ENCODE measurements around the gene TLCD3B.
A peak's percentile ranks its signal among the peaks of the same experiment; 100 is the strongest.

TLCD3B gene

GRCh38 chr16:30006659-30007377 lies 24.3 kb downstream of the TLCD3B start:
- DNase-seq (ENCODE audit: extremely low read depth in 1 of 2, low read depth in 1 of 2) = no peak

- DNase-seq (ENCODE audit: extremely low read depth in 1 of 2, low read depth in 1 of 2) = no peak
Measured at GRCh38 chr16:30006095-30006473, 25.0 kb downstream of the TLCD3B start.

- no peak for DNase-seq (ENCODE audit: extremely low read depth in 1 of 2, low read depth in 1 of 2)
Measured at GRCh38 chr16:30005341-30006094, 25.6 kb downstream of the TLCD3B start.

GRCh38 chr16:30004811-30005242 lies 26.2 kb downstream of the TLCD3B start:
- DNase-seq (ENCODE audit: extremely low read depth in 1 of 2, low read depth in 1 of 2) = no peak

GRCh38 chr16:30004424-30004776 lies 26.7 kb downstream of the TLCD3B start:
- DNase-seq (ENCODE audit: extremely low read depth in 1 of 2, low read depth in 1 of 2) = no peak

- DNase-seq (ENCODE audit: extremely low read depth in 1 of 2, low read depth in 1 of 2) = no peak
Measured at GRCh38 chr16:30003670-30004423, 27.2 kb downstream of the TLCD3B start.

GRCh38 chr16:30002614-30003346 lies 28.3 kb downstream of the TLCD3B start:
- DNase-seq (ENCODE audit: extremely low read depth in 1 of 2, low read depth in 1 of 2) = no peak

- no peak for DNase-seq (ENCODE audit: extremely low read depth in 1 of 2, low read depth in 1 of 2)
Measured at GRCh38 chr16:30000735-30001631, 30.1 kb downstream of the TLCD3B start.

- DNase-seq (ENCODE audit: extremely low read depth in 1 of 2, low read depth in 1 of 2) = no peak
Measured at GRCh38 chr16:29999605-30000004, 31.5 kb downstream of the TLCD3B start.

GRCh38 chr16:29996766-29997250 lies 34.3 kb downstream of the TLCD3B start:
- DNase-seq (ENCODE audit: extremely low read depth in 1 of 2, low read depth in 1 of 2) = no peak

- DNase-seq (ENCODE audit: extremely low read depth in 1 of 2, low read depth in 1 of 2) = peak; percentile 99
Measured at GRCh38 chr16:29995911-29996765, 34.9 kb downstream of the TLCD3B start, which contains the start of gene INO80E. INO80E (plus strand) TSS chr16:29996241; CDS start chr16:29996311, 70 bp downstream.

GRCh38 chr16:29995324-29995910 lies 35.7 kb downstream of the TLCD3B start, which contains the start of gene HIRIP3:
HIRIP3 (minus strand) TSS chr16:29995617; CDS start chr16:29995605, 12 bp downstream.
- peak; percentile 73 to 81 for DNase-seq (ENCODE audit: extremely low read depth in 1 of 2, low read depth in 1 of 2)

GRCh38 chr16:29994600-29995323 lies 36.3 kb downstream of the TLCD3B start:
- DNase-seq (ENCODE audit: extremely low read depth in 1 of 2, low read depth in 1 of 2) = peak; percentile 55

- DNase-seq (ENCODE audit: extremely low read depth in 1 of 2, low read depth in 1 of 2) = no peak
Measured at GRCh38 chr16:29993903-29994599, 37.0 kb downstream of the TLCD3B start.

GRCh38 chr16:29993191-29993902 lies 37.7 kb downstream of the TLCD3B start:
- no peak for DNase-seq (ENCODE audit: extremely low read depth in 1 of 2, low read depth in 1 of 2)

GRCh38 chr16:29992344-29992967 lies 38.6 kb downstream of the TLCD3B start:
- no peak for DNase-seq (ENCODE audit: extremely low read depth in 1 of 2, low read depth in 1 of 2)

Measured in stimulated activated CD8-positive, alpha-beta memory T cell treated with anti-CD3 and anti-CD28 coated beads, Interleukin-7, amount 100 ng/mL, for 48 hours (primary cell).